ENCODE results near the gene SDK1.

Gene SDK1

GRCh38 chr7:4098169-4098568 lies 797.1 kb downstream of the SDK1 start:
- peaks cover 8% of the 10 kb centered on the region for H3K27me3 Mint-ChIP-seq (ENCODE audit: low read depth)

GRCh38 chr7:4099651-4100050 lies 798.6 kb downstream of the SDK1 start:
- TF ChIP-seq CTCF (IDR thresholded peaks at IDR 0.05; ENCODE audit: unreplicated experiment in 3 of 3): no peak
- H3K36me3 Mint-ChIP-seq (ENCODE audit: low read depth): no peaks in the 10 kb centered on the region
- H3K9me3 Mint-ChIP-seq: no peaks in the 10 kb centered on the region
- no peak overlapping the region for H3K27ac Mint-ChIP-seq
- no peak overlapping the region for H3K4me3 Mint-ChIP-seq
- no peaks in the 10 kb centered on the region for H3K4me1 Mint-ChIP-seq
- H3K27me3 Mint-ChIP-seq (ENCODE audit: low read depth): peaks cover 4% of the 10 kb centered on the region

More at GRCh38 chr7:4098169-4098568, 797.1 kb downstream of the SDK1 start:
- H3K36me3 Mint-ChIP-seq (ENCODE audit: low read depth): no peaks in the 10 kb centered on the region
- H3K27ac Mint-ChIP-seq: peak overlapping the region in 1 of 3 experiments; percentile 41
- no peak overlapping the region for H3K4me3 Mint-ChIP-seq
- no peak for TF ChIP-seq CTCF (IDR thresholded peaks at IDR 0.05; ENCODE audit: unreplicated experiment in 3 of 3)
- H3K4me1 Mint-ChIP-seq: no peaks in the 10 kb centered on the region
- H3K9me3 Mint-ChIP-seq: no peaks in the 10 kb centered on the region

GRCh38 chr7:4100148-4100547 lies 799.1 kb downstream of the SDK1 start:
- H3K27ac Mint-ChIP-seq: no peak overlapping the region
- no peaks in the 10 kb centered on the region for H3K4me1 Mint-ChIP-seq
- TF ChIP-seq CTCF (IDR thresholded peaks at IDR 0.05; ENCODE audit: unreplicated experiment in 3 of 3): no peak
- peaks cover 4% of the 10 kb centered on the region for H3K27me3 Mint-ChIP-seq (ENCODE audit: low read depth)
- H3K9me3 Mint-ChIP-seq: no peaks in the 10 kb centered on the region
- H3K36me3 Mint-ChIP-seq (ENCODE audit: low read depth): no peaks in the 10 kb centered on the region
- H3K4me3 Mint-ChIP-seq: no peak overlapping the region

- TF ChIP-seq CTCF (IDR thresholded peaks at IDR 0.05; ENCODE audit: unreplicated experiment in 3 of 3): no peak
- peaks cover 4% of the 10 kb centered on the region for H3K27me3 Mint-ChIP-seq (ENCODE audit: low read depth)
- no peaks in the 10 kb centered on the region for H3K9me3 Mint-ChIP-seq
- no peaks in the 10 kb centered on the region for H3K4me1 Mint-ChIP-seq
- no peaks in the 10 kb centered on the region for H3K36me3 Mint-ChIP-seq (ENCODE audit: low read depth)
- no peak overlapping the region for H3K27ac Mint-ChIP-seq
- no peak overlapping the region for H3K4me3 Mint-ChIP-seq
Measured at GRCh38 chr7:4100691-4101090, 799.6 kb downstream of the SDK1 start.

- Mint-ChIP-seq H3K36me3 (ENCODE audit: low read depth) (no peaks in the 10 kb centered on the region), H3K9me3 (no peaks in the 10 kb centered on the region), H3K27me3 (ENCODE audit: low read depth) (peaks cover 4% of the 10 kb centered on the region), H3K27ac (peak overlapping the region in 2 of 3 experiments; percentile 12 to 37), H3K4me1 (no peaks in the 10 kb centered on the region), H3K4me3 (no peak overlapping the region)
- no peak for TF ChIP-seq CTCF (IDR thresholded peaks at IDR 0.05; ENCODE audit: unreplicated experiment in 3 of 3)
Measured at GRCh38 chr7:4102231-4102841, 801.3 kb downstream of the SDK1 start.

Measured in nephron (organoid).